ENCODE measurements around the gene SLC12A9. TPM values are rescaled to one million over a fixed set of nuclear protein-coding genes. Genes with fewer than 3 reads are reported as not detected.

The SLC12A9 gene
- total and polyA plus RNA-seq, 2 experiments from 2014 or later, result 10.3 to 39.9 TPM

DNA sequence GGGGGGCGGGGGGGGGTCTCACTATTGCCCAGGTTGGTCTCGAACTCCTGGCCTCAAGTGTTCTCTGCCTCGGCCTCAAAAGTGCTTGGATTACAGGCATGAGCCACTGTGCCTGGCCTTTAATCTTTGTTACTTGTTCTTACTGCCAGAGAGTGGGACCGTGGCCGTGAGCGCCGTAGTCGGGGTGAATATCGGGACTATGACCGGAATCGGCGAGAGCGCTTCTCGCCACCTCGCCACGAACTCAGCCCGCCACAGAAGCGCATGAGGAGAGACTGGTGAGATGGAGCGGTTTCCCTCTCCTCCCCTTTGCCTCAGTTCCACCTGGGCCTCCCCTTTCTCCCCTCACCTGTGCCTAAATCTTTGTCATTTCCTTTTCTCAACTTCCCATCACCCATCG, 28.6 kb downstream of the SLC12A9 start:
- Histone ChIP-seq H3K4me1 (ENCODE audit: insufficient read depth) (peaks cover 6% of the 10 kb centered on the region), H3K27ac (ENCODE audit: low read depth) (no peak overlapping the region), H3K9me2 (ENCODE audit: insufficient read depth) (no peaks in the 10 kb centered on the region), H3K36me3 (ENCODE audit: insufficient read depth) (peaks cover 61% of the 10 kb centered on the region), H3F3A (replicated peaks; ENCODE audit: low read depth) (peaks cover 41% of the 10 kb centered on the region), H3K4me2 (no peak overlapping the region), H4K20me1 (replicated peaks; ENCODE audit: insufficient read depth) (peaks cover 58% of the 10 kb centered on the region), H2AFZ (no peak overlapping the region), H3K4me3 (no peak overlapping the region), H3K27me3 (ENCODE audit: insufficient read depth) (no peaks in the 10 kb centered on the region), H3K79me2 (replicated peaks; ENCODE audit: insufficient read depth) (peaks cover 68% of the 10 kb centered on the region)
- no peak overlapping the region for H3K27ac Mint-ChIP-seq
- H3K27me3 Mint-ChIP-seq (ENCODE audit: insufficient read depth, low read depth, poor library complexity), result peaks cover 10% of the 10 kb centered on the region
- H3K9me3 Mint-ChIP-seq, result no peaks in the 10 kb centered on the region; the same call in 2 of the 3 replicates
- DNase-seq (ENCODE audit: low spot score) (no peak), ATAC-seq (no peak)
- H3K4me1 Mint-ChIP-seq, result peaks cover 33% of the 10 kb centered on the region
- peaks cover 95% of the 10 kb centered on the region for H3K36me3 Mint-ChIP-seq (ENCODE audit: low read depth)
- TF ChIP-seq CREB1 (CRISPR knock-in tag; IDR thresholded peaks at IDR 0.05; ENCODE audit: low read depth) (no peak), STAT1 (IDR thresholded peaks at IDR 0.05; ENCODE audit: unreplicated experiment) (no peak), POLR2AphosphoS5 (IDR thresholded peaks at IDR 0.05; ENCODE audit: low read depth) (no peak), EZH2phosphoT487 (IDR thresholded peaks at IDR 0.05; ENCODE audit: unreplicated experiment) (no peak), ZNF331 (CRISPR knock-in tag; IDR thresholded peaks at IDR 0.05; ENCODE audit: low read depth) (no peak), NANOG (IDR thresholded peaks at IDR 0.05; ENCODE audit: borderline replicate concordance) (no peak), EZH2 (IDR thresholded peaks at IDR 0.05; ENCODE audit: low read depth, unreplicated experiment) (no peak), ZNF114 (CRISPR knock-in tag; IDR thresholded peaks at IDR 0.05) (no peak), JUNB (IDR thresholded peaks at IDR 0.05; ENCODE audit: unreplicated experiment) (no peak)
- TF ChIP-seq, protein P1, sequence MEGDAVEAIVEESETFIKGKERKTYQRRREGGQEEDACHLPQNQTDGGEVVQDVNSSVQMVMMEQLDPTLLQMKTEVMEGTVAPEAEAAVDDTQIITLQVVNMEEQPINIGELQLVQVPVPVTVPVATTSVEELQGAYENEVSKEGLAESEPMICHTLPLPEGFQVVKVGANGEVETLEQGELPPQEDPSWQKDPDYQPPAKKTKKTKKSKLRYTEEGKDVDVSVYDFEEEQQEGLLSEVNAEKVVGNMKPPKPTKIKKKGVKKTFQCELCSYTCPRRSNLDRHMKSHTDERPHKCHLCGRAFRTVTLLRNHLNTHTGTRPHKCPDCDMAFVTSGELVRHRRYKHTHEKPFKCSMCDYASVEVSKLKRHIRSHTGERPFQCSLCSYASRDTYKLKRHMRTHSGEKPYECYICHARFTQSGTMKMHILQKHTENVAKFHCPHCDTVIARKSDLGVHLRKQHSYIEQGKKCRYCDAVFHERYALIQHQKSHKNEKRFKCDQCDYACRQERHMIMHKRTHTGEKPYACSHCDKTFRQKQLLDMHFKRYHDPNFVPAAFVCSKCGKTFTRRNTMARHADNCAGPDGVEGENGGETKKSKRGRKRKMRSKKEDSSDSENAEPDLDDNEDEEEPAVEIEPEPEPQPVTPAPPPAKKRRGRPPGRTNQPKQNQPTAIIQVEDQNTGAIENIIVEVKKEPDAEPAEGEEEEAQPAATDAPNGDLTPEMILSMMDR (conservative IDR thresholded peaks at IDR 0.05; ENCODE audit: low read depth in 2 of 2), result no peak
- TF ChIP-seq, protein P2, sequence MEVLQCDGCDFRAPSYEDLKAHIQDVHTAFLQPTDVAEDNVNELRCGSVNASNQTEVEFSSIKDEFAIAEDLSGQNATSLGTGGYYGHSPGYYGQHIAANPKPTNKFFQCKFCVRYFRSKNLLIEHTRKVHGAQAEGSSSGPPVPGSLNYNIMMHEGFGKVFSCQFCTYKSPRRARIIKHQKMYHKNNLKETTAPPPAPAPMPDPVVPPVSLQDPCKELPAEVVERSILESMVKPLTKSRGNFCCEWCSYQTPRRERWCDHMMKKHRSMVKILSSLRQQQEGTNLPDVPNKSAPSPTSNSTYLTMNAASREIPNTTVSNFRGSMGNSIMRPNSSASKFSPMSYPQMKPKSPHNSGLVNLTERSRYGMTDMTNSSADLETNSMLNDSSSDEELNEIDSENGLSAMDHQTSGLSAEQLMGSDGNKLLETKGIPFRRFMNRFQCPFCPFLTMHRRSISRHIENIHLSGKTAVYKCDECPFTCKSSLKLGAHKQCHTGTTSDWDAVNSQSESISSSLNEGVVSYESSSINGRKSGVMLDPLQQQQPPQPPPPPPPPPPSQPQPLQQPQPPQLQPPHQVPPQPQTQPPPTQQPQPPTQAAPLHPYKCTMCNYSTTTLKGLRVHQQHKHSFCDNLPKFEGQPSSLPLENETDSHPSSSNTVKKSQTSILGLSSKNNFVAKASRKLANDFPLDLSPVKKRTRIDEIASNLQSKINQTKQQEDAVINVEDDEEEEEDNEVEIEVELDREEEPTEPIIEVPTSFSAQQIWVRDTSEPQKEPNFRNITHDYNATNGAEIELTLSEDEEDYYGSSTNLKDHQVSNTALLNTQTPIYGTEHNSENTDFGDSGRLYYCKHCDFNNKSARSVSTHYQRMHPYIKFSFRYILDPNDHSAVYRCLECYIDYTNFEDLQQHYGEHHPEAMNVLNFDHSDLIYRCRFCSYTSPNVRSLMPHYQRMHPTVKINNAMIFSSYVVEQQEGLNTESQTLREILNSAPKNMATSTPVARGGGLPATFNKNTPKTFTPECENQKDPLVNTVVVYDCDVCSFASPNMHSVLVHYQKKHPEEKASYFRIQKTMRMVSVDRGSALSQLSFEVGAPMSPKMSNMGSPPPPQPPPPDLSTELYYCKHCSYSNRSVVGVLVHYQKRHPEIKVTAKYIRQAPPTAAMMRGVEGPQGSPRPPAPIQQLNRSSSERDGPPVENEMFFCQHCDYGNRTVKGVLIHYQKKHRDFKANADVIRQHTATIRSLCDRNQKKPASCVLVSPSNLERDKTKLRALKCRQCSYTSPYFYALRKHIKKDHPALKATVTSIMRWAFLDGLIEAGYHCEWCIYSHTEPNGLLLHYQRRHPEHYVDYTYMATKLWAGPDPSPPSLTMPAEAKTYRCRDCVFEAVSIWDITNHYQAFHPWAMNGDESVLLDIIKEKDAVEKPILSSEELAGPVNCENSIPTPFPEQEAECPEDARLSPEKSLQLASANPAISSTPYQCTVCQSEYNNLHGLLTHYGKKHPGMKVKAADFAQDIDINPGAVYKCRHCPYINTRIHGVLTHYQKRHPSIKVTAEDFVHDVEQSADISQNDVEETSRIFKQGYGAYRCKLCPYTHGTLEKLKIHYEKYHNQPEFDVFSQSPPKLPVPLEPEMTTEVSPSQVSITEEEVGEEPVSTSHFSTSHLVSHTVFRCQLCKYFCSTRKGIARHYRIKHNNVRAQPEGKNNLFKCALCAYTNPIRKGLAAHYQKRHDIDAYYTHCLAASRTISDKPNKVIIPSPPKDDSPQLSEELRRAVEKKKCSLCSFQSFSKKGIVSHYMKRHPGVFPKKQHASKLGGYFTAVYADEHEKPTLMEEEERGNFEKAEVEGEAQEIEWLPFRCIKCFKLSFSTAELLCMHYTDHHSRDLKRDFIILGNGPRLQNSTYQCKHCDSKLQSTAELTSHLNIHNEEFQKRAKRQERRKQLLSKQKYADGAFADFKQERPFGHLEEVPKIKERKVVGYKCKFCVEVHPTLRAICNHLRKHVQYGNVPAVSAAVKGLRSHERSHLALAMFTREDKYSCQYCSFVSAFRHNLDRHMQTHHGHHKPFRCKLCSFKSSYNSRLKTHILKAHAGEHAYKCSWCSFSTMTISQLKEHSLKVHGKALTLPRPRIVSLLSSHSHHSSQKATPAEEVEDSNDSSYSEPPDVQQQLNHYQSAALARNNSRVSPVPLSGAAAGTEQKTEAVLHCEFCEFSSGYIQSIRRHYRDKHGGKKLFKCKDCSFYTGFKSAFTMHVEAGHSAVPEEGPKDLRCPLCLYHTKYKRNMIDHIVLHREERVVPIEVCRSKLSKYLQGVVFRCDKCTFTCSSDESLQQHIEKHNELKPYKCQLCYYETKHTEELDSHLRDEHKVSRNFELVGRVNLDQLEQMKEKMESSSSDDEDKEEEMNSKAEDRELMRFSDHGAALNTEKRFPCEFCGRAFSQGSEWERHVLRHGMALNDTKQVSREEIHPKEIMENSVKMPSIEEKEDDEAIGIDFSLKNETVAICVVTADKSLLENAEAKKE (CRISPR knock-in tag; IDR thresholded peaks at IDR 0.05), result no peak
- TF ChIP-seq, protein P3, sequence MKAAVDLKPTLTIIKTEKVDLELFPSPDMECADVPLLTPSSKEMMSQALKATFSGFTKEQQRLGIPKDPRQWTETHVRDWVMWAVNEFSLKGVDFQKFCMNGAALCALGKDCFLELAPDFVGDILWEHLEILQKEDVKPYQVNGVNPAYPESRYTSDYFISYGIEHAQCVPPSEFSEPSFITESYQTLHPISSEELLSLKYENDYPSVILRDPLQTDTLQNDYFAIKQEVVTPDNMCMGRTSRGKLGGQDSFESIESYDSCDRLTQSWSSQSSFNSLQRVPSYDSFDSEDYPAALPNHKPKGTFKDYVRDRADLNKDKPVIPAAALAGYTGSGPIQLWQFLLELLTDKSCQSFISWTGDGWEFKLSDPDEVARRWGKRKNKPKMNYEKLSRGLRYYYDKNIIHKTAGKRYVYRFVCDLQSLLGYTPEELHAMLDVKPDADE (IDR thresholded peaks at IDR 0.05), result no peak
- TF ChIP-seq, protein P4, sequence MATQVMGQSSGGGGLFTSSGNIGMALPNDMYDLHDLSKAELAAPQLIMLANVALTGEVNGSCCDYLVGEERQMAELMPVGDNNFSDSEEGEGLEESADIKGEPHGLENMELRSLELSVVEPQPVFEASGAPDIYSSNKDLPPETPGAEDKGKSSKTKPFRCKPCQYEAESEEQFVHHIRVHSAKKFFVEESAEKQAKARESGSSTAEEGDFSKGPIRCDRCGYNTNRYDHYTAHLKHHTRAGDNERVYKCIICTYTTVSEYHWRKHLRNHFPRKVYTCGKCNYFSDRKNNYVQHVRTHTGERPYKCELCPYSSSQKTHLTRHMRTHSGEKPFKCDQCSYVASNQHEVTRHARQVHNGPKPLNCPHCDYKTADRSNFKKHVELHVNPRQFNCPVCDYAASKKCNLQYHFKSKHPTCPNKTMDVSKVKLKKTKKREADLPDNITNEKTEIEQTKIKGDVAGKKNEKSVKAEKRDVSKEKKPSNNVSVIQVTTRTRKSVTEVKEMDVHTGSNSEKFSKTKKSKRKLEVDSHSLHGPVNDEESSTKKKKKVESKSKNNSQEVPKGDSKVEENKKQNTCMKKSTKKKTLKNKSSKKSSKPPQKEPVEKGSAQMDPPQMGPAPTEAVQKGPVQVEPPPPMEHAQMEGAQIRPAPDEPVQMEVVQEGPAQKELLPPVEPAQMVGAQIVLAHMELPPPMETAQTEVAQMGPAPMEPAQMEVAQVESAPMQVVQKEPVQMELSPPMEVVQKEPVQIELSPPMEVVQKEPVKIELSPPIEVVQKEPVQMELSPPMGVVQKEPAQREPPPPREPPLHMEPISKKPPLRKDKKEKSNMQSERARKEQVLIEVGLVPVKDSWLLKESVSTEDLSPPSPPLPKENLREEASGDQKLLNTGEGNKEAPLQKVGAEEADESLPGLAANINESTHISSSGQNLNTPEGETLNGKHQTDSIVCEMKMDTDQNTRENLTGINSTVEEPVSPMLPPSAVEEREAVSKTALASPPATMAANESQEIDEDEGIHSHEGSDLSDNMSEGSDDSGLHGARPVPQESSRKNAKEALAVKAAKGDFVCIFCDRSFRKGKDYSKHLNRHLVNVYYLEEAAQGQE (IDR thresholded peaks at IDR 0.05; ENCODE audit: unreplicated experiment), result no peak
- H3K4me3 Mint-ChIP-seq, result peak overlapping the region; percentile 14; the same call in 1 of the 3 replicates

Measured in GM23338 (cell line).